ENCODE data around the gene KRTAP10-11. TPM values are rescaled to one million over a fixed set of nuclear protein-coding genes. Genes with fewer than 3 reads are reported as not detected.

The KRTAP10-11 gene
- polyA plus RNA-seq, 3 donors: not detected

- H3K4me1 ChIP-seq (ENCODE audit: control insufficient read depth in 1 of 2, insufficient read depth in 2 of 2, low read length in 2 of 2): no peaks in the 10 kb centered on the region
- Mint-ChIP-seq H3K4me1 (no peaks in the 10 kb centered on the region), H3K4me3 (no peak overlapping the region), H3K9me3 (peaks cover 18 to 41% (median 32%) of the 10 kb centered on the region in 7 donors), H3K27me3 (ENCODE audit: low read depth in 3 of 3) (peaks cover 4 to 22% (median 6%) of the 10 kb centered on the region in 3 donors), H3K36me3 (no peaks in the 10 kb centered on the region), H3K27ac (no peak overlapping the region)
- no peak overlapping the region for H3K4me2 ChIP-seq (replicated peaks; ENCODE audit: extremely low read depth, low read length, poor library complexity, severe bottlenecking)
- DNase-seq: no peak
- no peak overlapping the region for H2AFZ ChIP-seq (ENCODE audit: insufficient read depth, low read depth, low read length, poor library complexity, severe bottlenecking)
- no CpG with 5 or more reads among the region's 1 CpG for WGBS (ENCODE audit: insufficient coverage)
- H4K20me1 ChIP-seq (ENCODE audit: insufficient read depth, low read length): no peaks in the 10 kb centered on the region
- H3K4me3 ChIP-seq (replicated peaks in 1 of 3; ENCODE audit: low read depth in 2 of 3, low read length in 3 of 3): no peak overlapping the region
- no peaks in the 10 kb centered on the region for H3K36me3 ChIP-seq (replicated peaks in 1 of 2; ENCODE audit: control insufficient read depth in 1 of 2, insufficient read depth in 2 of 2, low read length in 2 of 2)
- no peaks in the 10 kb centered on the region for H3K79me2 ChIP-seq (ENCODE audit: insufficient read depth, low read length)
- intact Hi-C loops (cut with micrococcal nuclease): no loop called here
- H3K27ac ChIP-seq (ENCODE audit: low read depth in 1 of 2, low read length in 2 of 2): no peak overlapping the region
- TF ChIP-seq CTCF (IDR thresholded peaks at IDR 0.05): no peak
- H3K9me3 ChIP-seq (replicated peaks in 1 of 2; ENCODE audit: control insufficient read depth in 1 of 2, insufficient read depth in 1 of 2, low read length in 2 of 2): peaks cover 19 to 27% of the 10 kb centered on the region in 2 donors
- H3K27me3 ChIP-seq (ENCODE audit: control insufficient read depth in 2 of 2, insufficient read depth in 2 of 2, low read length in 2 of 2): no peaks in the 10 kb centered on the region
- H3K9ac ChIP-seq (ENCODE audit: insufficient read depth, low read length, poor library complexity, severe bottlenecking): no peak overlapping the region
Observed at GRCh38 chr21:44632067-44632466, 14.1 kb upstream of the KRTAP10-11 start.

GRCh38 chr21:44636209-44637017 is 9.8 kb upstream of the KRTAP10-11 start:
- intact Hi-C loops (cut with micrococcal nuclease): no loop called here
- H3K36me3 ChIP-seq (replicated peaks in 1 of 2; ENCODE audit: control insufficient read depth in 1 of 2, insufficient read depth in 2 of 2, low read length in 2 of 2): no peaks in the 10 kb centered on the region
- 93% methylated on average over 10 of the region's 15 CpGs for WGBS (ENCODE audit: insufficient coverage)
- H3K9ac ChIP-seq (ENCODE audit: insufficient read depth, low read length, poor library complexity, severe bottlenecking): no peak overlapping the region
- no peaks in the 10 kb centered on the region for H4K20me1 ChIP-seq (ENCODE audit: insufficient read depth, low read length)
- Mint-ChIP-seq H3K9me3 (peaks cover 9 to 31% (median 27%) of the 10 kb centered on the region in 7 donors), H3K36me3 (no peaks in the 10 kb centered on the region), H3K4me1 (no peaks in the 10 kb centered on the region), H3K27me3 (ENCODE audit: low read depth in 3 of 3) (peaks cover 3 to 14% (median 11%) of the 10 kb centered on the region in 3 donors), H3K4me3 (no peak overlapping the region), H3K27ac (no peak overlapping the region)
- no peaks in the 10 kb centered on the region for H3K4me1 ChIP-seq (ENCODE audit: control insufficient read depth in 1 of 2, insufficient read depth in 2 of 2, low read length in 2 of 2)
- no peak overlapping the region for H3K4me2 ChIP-seq (replicated peaks; ENCODE audit: extremely low read depth, low read length, poor library complexity, severe bottlenecking)
- peaks cover 17 to 30% of the 10 kb centered on the region in 2 donors for H3K9me3 ChIP-seq (replicated peaks in 1 of 2; ENCODE audit: control insufficient read depth in 1 of 2, insufficient read depth in 1 of 2, low read length in 2 of 2)
- TF ChIP-seq CTCF (IDR thresholded peaks at IDR 0.05): no peak
- no peak overlapping the region for H3K4me3 ChIP-seq (replicated peaks in 1 of 3; ENCODE audit: low read depth in 2 of 3, low read length in 3 of 3)
- no peaks in the 10 kb centered on the region for H3K79me2 ChIP-seq (ENCODE audit: insufficient read depth, low read length)
- H3K27me3 ChIP-seq (ENCODE audit: control insufficient read depth in 2 of 2, insufficient read depth in 2 of 2, low read length in 2 of 2): no peaks in the 10 kb centered on the region
- no peak for DNase-seq
- no peak overlapping the region for H2AFZ ChIP-seq (ENCODE audit: insufficient read depth, low read depth, low read length, poor library complexity, severe bottlenecking)
- no peak overlapping the region for H3K27ac ChIP-seq (ENCODE audit: low read depth in 1 of 2, low read length in 2 of 2)
